Measurements from ENCODE around the gene SNUPN. TPM values are rescaled to one million over a fixed set of nuclear protein-coding genes. Genes with fewer than 3 reads are reported as not detected.
A peak's percentile ranks its signal among the peaks of the same experiment; 100 is the strongest.

SNUPN gene
- polyA plus RNA-seq, 1 of the 3 experiments (the other 2 are of a cell fraction), result 31.7 TPM

GRCh38 chr15:75641179-75641503 lies 15.6 kb upstream of the SNUPN start (continued):
- TF ChIP-seq IRF3 (IDR thresholded peaks at IDR 0.05; ENCODE audit: low read depth, low read length) (no peak), TEAD4 (IDR thresholded peaks at IDR 0.05; ENCODE audit: borderline replicate concordance, insufficient read depth) (no peak), NRF1 (IDR thresholded peaks at IDR 0.05; ENCODE audit: low read depth, low read length) (no peak), USF1 (IDR thresholded peaks at IDR 0.05; ENCODE audit: borderline replicate concordance, low read depth) (no peak), ZBTB33 (IDR thresholded peaks at IDR 0.05; ENCODE audit: borderline replicate concordance, low read depth) (no peak), RFX5 (IDR thresholded peaks at IDR 0.05; ENCODE audit: low read length) (no peak)

GRCh38 chr15:75640483-75641178 lies 15.1 kb upstream of the SNUPN start:
- H4K20me1 ChIP-seq (ENCODE audit: insufficient read depth), result peaks cover 20% of the 10 kb centered on the region
- POLR2A ChIA-PET, result interaction anchor here (1.1 to 2.5 kb wide), 10 partner anchors 10 to 272 kb away, joined by 3 to 31 read pairs (median 6); partner anchors contain the start of genes MAN2C1, PTPN9, SIN3A and SNUPN
- no peaks in the 10 kb centered on the region for H3K9me3 ChIP-seq
- peak overlapping the region; percentile 61 for H2AFZ ChIP-seq (ENCODE audit: low read depth)
- peak overlapping the region; percentile 83 for H3K9ac ChIP-seq
- CTCF ChIA-PET, result interaction anchor here (0.9 to 4.0 kb wide), 20 partner anchors 10 to 272 kb away, joined by 3 to 27 read pairs (median 4); partner anchors contain the start of genes MAN2C1, PTPN9, SIN3A and SNUPN
- WGBS (ENCODE audit: low lambda C conversion rate), result 2% methylated on average over 16 of the region's 17 CpGs
- H3K27me3 ChIP-seq (ENCODE audit: insufficient read depth), result no peaks in the 10 kb centered on the region
- H3F3A ChIP-seq (replicated peaks; ENCODE audit: insufficient read depth), result peaks cover 31% of the 10 kb centered on the region
- peaks cover 11% of the 10 kb centered on the region in 2 experiments; a peak in 2 of 4 replicates for H3K4me1 ChIP-seq (ENCODE audit: control insufficient read depth in 1 of 2, insufficient read depth in 2 of 2, low read depth in 1 of 2, low read length in 1 of 2)
- H3K36me3 ChIP-seq (replicated peaks in 1 of 2; ENCODE audit: control insufficient read depth in 1 of 2, insufficient read depth in 2 of 2, low read length in 1 of 2), result peaks cover 0 to 5% of the 10 kb centered on the region in 2 experiments
- DNase-seq, result peak; percentile 62
- no peaks in the 10 kb centered on the region for H3K9me2 ChIP-seq
- peak overlapping the region; percentile 87 to 92 for H3K27ac ChIP-seq (ENCODE audit: low read depth in 2 of 2, low read length in 1 of 2)
- TF ChIP-seq RAD21 (IDR thresholded peaks at IDR 0.05; ENCODE audit: low read length) (peak; percentile 77), NRF1 (IDR thresholded peaks at IDR 0.05; ENCODE audit: low read depth, low read length) (no peak), CHD2 (IDR thresholded peaks at IDR 0.05; ENCODE audit: low read length, partially characterized antibody) (peak; percentile 64), SMC3 (IDR thresholded peaks at IDR 0.05; ENCODE audit: low read depth, low read length) (peak; percentile 25; the same call in 1 of the 2 replicates), CTCF (IDR thresholded peaks at IDR 0.05) (peak; percentile 54), GATA2 (CRISPR knock-in tag; IDR thresholded peaks at IDR 0.05) (no peak)
- peaks cover 45% of the 10 kb centered on the region for H3K79me2 ChIP-seq (ENCODE audit: insufficient read depth)
- peak overlapping the region; percentile 91 for H3K4me2 ChIP-seq
- peak overlapping the region; percentile 71 to 76 for H3K4me3 ChIP-seq (ENCODE audit: low read depth in 2 of 2, low read length in 1 of 2)

All from SK-N-SH (cell line).